GM21786 (cell line): ENCODE results near the gene LENG1.

ENCODE experiments used
- ATAC-seq: cut with Tn5 transposase; IDR thresholded peaks from one replicate; pipeline ENCODE4 v1.9.1; 2021; ENCODE audit not compliant: unreplicated experiment

The LENG1 gene

GRCh38 chr19:54142166-54142780, 17.2 kb downstream of the LENG1 start:
- ATAC-seq: no peak

DNA sequence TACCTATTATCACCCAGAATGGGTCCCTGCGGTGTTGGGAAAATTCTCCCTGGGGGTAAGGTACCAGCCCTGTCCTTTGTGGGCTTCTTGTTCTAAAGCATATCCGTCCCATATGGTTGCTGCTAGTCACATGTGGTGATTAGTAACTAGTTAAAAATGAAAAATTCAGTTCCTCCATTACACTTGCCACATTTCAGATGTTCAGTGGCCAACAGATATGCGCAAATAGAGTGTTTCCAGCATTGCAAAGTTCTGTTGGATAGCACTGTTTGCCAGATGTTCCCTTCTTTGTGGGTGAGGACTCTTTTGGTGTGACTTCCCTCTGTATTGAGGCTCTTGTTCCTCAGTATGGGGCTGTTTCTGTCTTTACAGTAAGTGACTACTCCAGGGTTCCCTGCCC, 18.2 kb downstream of the LENG1 start:
- ATAC-seq: no peak

GRCh38 chr19:54138489-54139256, 20.8 kb downstream of the LENG1 start:
- ATAC-seq: no peak

DNA sequence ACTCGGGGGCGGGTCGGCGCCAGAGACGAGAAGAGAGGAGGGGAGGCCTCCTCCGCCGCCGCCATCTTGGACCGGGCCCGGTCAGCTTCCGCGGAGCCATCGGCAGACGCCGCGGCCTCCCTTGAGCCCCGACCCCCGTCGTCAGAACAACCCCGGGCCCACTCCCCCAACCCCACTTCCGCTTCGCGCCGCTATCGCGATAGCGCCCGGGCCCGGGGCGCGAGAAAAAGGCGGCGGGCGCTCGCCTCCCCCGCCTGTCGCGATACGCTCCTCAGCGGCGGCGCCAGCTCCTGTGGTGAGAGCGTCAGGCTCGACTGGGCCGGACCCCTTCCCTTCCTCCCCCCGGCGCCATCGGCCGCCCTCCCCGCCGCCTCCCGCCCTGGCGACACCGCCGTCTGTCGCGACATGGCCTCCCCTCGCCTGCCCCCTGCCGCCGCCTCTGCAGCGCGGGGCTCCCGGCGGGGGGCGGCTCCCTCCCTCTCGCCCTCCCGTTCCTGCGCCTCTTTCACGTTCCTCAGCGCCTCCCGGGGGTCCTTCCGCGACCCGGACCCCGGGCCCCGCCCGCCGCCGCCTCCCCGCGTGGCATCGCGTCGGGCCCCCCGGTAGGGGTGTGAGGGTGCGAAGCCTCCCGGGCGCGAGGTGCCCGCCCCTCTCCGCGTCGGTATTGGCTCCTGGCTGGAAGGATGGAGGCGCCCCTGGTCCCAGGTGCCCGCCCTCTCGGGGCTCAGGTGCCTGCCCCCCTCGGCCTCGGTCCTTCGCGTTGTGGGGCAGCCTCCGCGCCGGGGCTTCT, 21.6 kb downstream of the LENG1 start, which contains the start of gene CNOT3:
TSS of gene CNOT3 (plus strand) at position 64 of the 790 bp plus-strand sequence. CDS start 5,217 bp downstream, outside the sequence.
- no peak for ATAC-seq

- peak; percentile 80 for ATAC-seq
Observed at GRCh38 chr19:54136864-54137698, 22.4 kb downstream of the LENG1 start.

DNA sequence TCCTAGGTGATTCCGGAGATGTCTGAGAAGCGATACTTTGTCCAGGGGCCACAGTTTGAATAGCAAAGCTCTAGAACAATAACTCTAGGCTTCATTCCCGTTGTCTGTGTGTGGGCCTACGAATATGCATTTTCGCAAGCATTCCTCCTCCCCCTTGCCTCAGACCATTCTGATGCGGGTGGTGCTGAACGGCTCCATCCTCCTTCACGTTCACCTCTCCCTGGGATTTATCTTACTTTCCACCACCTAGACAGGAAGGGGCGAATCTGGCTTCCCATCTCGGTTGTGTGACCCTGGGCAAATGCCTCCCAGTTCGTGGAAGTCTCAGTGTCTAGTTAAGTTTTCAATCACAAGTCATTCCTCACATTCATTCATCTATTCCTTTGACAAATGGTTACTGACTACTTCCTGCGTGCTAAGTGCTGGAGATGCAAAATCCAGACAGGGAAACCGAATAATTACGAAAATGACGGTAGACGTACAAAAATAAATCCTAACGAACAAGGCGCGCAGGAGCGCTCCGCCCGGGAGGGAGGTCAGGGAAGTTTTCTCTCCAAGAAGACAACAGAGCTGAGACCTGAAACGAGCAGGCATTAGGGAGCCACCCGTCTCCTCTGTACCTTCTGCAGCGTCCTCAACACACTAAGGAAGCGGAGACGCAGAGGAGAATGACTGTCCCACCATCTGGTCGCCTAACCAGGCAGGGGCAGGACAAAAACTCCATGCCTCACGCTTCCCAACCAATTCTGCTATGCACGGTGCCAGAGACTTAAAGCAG, 23.2 kb downstream of the LENG1 start:
- ATAC-seq: no peak

GRCh38 chr19:54133957-54134590, 25.4 kb downstream of the LENG1 start:
- no peak for ATAC-seq

- no peak for ATAC-seq
Observed at GRCh38 chr19:54133312-54133956, 26.1 kb downstream of the LENG1 start.

GRCh38 chr19:54129617-54129996, 29.9 kb downstream of the LENG1 start:
- no peak for ATAC-seq

DNA sequence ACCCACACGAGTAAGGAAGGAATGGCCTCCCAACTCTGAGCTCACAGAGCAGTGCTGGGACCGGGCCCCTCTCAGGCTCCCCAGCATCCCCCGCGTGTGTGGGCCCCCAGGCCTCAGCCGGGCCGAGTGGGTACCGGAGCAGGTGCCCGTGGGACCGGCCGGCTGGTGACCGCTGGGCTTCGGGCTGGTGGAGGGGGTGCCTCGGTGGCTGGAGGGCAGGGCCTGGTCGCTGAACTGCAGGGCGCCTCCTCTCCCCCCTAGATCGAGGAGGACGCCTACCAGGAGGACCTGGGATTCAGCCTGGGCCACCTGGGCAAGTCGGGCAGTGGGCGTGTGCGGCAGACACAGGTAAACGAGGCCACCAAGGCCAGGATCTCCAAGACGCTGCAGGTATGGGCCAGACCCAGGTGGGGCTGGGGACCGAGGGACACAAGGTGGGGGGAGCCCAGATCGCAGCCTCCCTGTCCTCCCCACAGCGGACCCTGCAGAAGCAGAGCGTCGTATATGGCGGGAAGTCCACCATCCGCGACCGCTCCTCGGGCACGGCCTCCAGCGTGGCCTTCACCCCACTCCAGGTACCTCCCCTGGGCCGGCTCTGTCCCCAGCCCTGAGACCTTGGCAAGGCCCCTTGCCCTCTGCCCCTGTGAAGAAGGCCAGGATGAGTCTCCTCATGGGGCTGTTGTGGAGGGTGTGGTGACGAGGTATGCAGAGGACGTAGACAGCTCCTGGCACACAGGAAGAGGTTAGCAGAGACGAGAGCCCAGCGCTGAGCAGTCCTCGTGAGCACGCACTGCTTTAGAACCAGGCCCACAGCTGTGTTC, 30.5 kb downstream of the LENG1 start:
- ATAC-seq: no peak

DNA sequence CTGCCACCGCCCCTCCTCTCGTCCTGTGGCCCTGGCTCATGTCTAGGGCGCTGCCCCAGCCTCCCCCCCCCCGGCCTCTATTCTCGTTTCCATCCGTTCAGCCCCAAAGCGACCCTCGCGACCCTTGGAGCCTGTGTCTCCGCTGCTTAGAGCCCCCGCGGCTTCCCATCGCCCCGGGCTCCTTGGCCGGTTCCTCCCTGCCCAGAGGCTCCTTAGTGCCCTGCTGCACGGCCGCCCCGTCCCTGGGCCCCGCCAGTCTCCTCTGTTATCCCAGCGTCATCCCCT, 31.1 kb downstream of the LENG1 start:
- no peak for ATAC-seq

DNA sequence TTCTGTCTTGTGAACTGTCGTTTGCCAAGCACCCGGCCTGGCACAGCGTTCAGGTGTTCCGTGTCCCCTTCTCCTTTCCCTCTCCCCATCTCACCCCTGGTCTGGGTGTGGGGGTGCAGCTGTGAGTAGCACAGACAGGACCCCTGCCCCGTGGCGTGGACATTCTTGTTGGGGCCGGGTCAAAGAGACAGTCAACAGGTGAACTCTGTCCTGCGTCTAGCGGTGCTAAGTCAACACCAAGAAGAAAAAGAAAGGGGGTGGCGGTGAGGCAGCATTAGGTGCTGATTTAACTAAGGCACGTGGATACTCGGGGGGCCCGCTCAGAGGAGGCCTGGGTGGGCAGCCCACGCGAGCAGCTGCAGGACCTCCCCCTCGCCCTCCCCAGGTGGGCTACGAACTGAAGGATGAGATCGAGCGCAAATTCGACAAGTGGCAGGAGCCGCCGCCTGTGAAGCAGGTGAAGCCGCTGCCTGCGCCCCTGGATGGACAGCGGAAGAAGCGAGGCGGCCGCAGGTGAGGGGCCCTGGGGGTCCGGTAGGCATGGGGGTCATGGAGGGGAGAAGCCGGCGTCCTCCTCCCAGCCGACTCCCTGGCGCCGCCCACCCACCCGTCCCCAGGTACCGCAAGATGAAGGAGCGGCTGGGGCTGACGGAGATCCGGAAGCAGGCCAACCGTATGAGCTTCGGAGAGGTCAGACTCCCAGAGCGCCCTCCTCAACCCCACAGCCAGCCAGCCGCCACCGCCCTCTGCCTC, 31.7 kb downstream of the LENG1 start:
- no peak for ATAC-seq

DNA sequence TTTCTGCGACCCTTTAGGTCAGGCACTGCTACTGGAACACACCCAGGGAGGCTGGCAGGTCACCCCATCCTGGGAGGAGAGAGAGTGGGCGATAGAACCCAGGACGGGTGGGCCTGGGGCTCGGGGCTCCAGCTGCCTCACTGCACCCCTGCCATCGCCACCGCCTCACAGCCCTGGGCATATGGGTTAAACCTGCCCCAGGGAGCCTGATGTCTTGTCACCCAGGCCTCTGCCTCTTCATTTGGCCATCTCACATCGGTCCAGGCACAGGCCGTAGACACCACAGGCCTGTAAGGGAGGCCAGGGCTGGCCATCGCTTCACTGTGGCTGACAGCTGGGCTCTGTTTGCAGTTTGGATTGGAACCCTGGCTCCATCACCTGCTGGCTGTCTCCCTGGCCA, 33.8 kb downstream of the LENG1 start:
- no peak for ATAC-seq

DNA sequence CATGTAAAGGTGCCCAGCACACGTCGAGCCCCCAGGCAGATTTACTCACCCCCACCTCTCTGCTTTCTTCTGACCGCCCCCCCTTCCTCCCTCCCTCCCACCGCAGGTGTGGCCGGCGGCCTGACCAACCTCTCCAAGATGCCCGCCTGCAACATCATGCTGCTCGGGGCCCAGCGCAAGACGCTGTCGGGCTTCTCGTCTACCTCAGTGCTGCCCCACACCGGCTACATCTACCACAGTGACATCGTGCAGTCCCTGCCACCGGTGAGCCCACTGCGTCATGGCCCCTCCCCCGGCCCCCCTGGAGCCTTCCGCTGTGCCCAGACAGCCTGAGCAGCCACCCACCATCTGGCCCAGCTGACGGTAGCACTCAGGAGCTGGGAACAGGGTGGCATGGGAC, 35.1 kb downstream of the LENG1 start:
- ATAC-seq: no peak

- ATAC-seq: no peak
Observed at GRCh38 chr19:54123682-54124081, 35.8 kb downstream of the LENG1 start.

- no peak for ATAC-seq
Observed at GRCh38 chr19:54121259-54121658, 38.3 kb downstream of the LENG1 start.

GRCh38 chr19:54115109-54116063, 44.1 kb downstream of the LENG1 start, which contains the start of the genes PRPF31 and TFPT:
Gene PRPF31, plus strand, starts transcription at chr19:54115754. Its CDS starts 2,525 bp downstream, at chr19:54118279.
Gene TFPT, minus strand, starts transcription at chr19:54115657. Its CDS starts 388 bp downstream, at chr19:54115269.
- peak; percentile 76 for ATAC-seq
